Uterus (tissue), 2 donors: ENCODE measurements around the gene ISCU.

ENCODE experiments used
- CTCF ChIP-seq, 4 experiments: fragments of 200-600 bp in 2 of 4; fragments of 450-650 bp in 2 of 4; sonication (generic) in 2 of 4; IDR thresholded peaks; one replicate each; pipeline ENCODE4 v1.5.1; 2016 to 2019; ENCODE audit warnings: antibody characterized with exemption in 4 of 4, mild to moderate bottlenecking in 2 of 4, moderate library complexity in 1 of 4
- POLR2A ChIP-seq, 2 donors: fragments of 450-650 bp; IDR thresholded peaks; one replicate each; pipeline ENCODE4 v1.6.1; 2016; ENCODE audit warnings: antibody characterized with exemption in 2 of 2, mild to moderate bottlenecking in 1 of 2, moderate library complexity in 1 of 2

- TF ChIP-seq CTCF (IDR thresholded peaks at IDR 0.05) (no peak), POLR2A (IDR thresholded peaks at IDR 0.05) (no peak)
These were observed 37.1 kb downstream of the ISCU start for GRCh38 chr12:108599541-108599940.
